GM10248 (cell line): ENCODE results near the gene TDO2.
"Not testable (repeated sequence)": the region's sequence is repeated elsewhere in the genome, so short reads cannot be mapped to it uniquely, and the experiment has no call there.

Experiments used
- CTCF ChIA-PET: fragments of 300-600 bp; sonication (Branson Sonifier 250); formaldehyde crosslinking; extraction: SDS; loops from one replicate; lab custom pipeline; 2021; ENCODE audit warnings: antibody characterized with exemption; lab: Yijun Ruan, JAX
- POLR2A ChIA-PET: fragments of 350-650 bp; sonication (Branson Sonifier 250); formaldehyde crosslinking; extraction: SDS; loops from one replicate; lab custom pipeline; 2020; ENCODE audit warnings: antibody characterized with exemption; lab: Yijun Ruan, JAX
- DNase-seq: peaks from one replicate; pipeline ENCODE4 v3.0.0; 2012; ENCODE audit errors: extremely low spot score
- TF ChIP-seq, protein P1 (sequence below): IDR thresholded peaks from 2 replicates; pipeline ENCODE4 v1.5.1; 2012; ENCODE audit warnings: mild to moderate bottlenecking, low read depth; ENCODE audit errors: extremely low read depth, missing control alignments, control extremely low read depth

The TDO2 gene

DNA sequence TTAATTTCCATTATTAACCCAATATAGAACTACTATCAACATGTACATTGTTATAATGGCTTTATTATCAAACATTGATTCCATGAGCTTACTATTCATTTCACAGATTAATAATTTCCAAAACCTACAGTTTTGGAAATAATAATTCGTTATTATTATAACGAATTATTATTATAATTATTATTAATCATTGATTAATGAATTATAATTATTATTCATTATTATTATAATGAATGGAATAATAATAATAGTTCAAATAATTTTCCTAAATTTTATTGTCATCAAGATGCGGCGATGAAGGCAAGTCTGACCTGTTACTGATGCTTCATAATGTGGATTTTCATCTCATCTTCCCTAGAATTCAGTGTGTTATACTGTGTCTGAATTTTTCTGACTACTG, 28.1 kb downstream of the TDO2 start:
- no peak for DNase-seq
- ChIA-PET CTCF (interaction anchor here (1.6 kb wide), 1 partner anchor 22 kb away, joined by 4 read pairs; the partner anchor contains the start of gene CTSO), POLR2A (no interaction called here)
- TF ChIP-seq, protein P1, sequence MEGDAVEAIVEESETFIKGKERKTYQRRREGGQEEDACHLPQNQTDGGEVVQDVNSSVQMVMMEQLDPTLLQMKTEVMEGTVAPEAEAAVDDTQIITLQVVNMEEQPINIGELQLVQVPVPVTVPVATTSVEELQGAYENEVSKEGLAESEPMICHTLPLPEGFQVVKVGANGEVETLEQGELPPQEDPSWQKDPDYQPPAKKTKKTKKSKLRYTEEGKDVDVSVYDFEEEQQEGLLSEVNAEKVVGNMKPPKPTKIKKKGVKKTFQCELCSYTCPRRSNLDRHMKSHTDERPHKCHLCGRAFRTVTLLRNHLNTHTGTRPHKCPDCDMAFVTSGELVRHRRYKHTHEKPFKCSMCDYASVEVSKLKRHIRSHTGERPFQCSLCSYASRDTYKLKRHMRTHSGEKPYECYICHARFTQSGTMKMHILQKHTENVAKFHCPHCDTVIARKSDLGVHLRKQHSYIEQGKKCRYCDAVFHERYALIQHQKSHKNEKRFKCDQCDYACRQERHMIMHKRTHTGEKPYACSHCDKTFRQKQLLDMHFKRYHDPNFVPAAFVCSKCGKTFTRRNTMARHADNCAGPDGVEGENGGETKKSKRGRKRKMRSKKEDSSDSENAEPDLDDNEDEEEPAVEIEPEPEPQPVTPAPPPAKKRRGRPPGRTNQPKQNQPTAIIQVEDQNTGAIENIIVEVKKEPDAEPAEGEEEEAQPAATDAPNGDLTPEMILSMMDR = no peak

DNA sequence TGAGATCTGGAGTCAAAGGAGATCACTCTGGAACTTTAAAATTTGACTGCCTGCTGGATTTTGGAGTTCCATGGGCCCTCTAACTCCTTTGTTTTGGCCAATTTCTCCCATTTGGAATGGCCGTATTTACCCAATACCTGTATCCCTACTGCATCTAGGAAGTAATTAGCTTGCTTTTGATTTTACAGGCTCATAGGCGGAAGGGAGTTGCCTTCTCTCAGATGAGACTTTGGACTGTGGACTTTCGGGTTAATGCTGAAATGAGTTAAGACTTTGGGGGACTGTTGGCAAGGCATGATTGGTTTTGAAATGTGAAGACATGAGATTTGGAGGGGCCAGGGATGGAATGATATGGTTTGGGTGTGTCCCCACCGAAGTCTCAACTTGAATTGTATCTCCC, 31.1 kb downstream of the TDO2 start:
- DNase-seq, POLR2A ChIA-PET, CTCF ChIA-PET: not testable (repeated sequence)

DNA sequence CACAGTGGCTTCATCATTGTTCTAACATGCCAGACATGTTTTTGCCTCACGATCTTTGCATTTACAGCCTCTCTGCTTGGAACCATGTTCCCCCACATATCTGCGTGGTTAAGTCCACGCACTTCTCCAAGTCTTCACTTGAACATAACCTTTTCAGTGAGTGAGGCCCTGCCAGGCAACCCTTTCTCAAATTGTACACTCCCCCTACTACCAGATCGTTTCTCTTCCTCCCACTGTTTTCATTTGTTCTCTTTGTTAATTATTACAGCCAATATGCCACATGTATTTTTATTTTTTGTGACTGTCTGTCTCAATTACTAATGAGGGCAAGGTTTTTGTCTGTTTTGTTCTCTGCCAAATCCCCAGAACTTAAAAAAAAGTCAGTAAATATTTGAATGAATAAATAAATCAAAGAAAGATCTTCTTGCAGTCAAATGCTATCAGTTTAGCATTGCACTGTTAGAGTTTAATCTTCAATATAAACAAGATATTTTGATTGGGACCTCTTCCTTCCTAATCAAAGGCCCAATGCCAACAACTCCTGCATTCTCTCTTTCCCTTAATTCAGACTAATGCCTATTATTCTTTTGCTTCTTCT, 32.0 kb downstream of the TDO2 start:
- DNase-seq = no peak
- TF ChIP-seq, protein P1 = no peak
- ChIA-PET POLR2A (no interaction called here), CTCF (no interaction called here)

DNA sequence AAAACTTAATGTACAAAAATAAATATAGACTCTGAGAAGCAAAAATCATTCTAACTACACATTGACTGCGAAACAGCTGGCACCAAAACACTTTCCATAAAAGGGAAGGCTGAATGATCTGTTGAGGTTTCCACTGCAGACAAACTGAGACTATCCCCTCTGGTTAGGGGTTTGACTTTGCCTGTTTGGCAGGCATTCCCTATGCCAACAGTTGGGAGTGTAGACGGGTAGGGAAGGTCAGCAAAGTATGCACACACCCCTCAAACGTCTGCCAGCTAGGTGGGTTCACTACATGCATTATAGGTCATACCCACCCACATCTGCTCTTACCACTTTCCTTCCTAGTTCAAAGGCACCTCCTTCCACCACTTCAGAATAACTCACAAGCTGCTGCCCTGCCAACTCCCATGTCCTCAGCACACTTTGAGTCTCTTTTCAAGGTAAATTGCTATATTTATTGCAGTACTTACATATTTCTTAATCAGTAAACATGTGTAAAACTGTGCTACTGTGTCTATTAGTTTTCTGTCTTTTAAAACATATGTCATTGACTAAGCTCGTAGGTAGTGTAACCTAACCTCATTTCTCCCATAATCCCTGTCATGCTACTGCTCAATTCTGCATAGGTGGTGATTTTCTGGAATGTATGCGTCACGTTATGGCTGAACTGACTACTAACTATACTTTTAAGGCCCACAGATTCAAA, 37.7 kb downstream of the TDO2 start:
- ChIA-PET POLR2A (no interaction called here), CTCF (interaction anchor here (1.3 to 1.4 kb wide), 3 partner anchors 11 to 131 kb away, joined by 3 to 8 read pairs (median 4); no protein-coding TSS in a partner anchor)
- DNase-seq = no peak
- TF ChIP-seq, protein P1 = no peak

DNA sequence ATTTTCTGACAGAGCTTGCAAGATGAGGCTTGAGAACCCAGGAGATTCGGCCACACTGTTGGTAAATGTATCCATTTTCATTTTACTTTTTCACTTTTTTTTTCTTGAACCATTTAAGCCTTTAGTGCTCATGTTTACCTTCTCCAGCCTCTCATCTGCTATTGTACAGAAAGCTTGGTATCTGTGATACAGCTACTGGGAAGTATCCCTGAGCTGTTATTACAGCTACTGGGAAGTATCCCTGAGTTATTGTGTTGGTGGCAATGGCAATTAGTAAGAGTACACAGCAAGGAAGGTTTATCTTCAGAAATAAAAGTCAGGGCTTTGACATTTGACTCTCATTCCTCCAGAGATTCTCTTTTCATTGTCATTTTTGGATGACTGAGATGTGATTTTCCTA, 38.3 kb downstream of the TDO2 start:
- POLR2A ChIA-PET = no interaction called here
- no peak for DNase-seq
- TF ChIP-seq, protein P1 = no peak
- CTCF ChIA-PET = interaction anchor here (1.3 to 1.4 kb wide), 2 partner anchors 11 to 131 kb away, joined by 4 to 8 read pairs; no protein-coding TSS in a partner anchor

DNA sequence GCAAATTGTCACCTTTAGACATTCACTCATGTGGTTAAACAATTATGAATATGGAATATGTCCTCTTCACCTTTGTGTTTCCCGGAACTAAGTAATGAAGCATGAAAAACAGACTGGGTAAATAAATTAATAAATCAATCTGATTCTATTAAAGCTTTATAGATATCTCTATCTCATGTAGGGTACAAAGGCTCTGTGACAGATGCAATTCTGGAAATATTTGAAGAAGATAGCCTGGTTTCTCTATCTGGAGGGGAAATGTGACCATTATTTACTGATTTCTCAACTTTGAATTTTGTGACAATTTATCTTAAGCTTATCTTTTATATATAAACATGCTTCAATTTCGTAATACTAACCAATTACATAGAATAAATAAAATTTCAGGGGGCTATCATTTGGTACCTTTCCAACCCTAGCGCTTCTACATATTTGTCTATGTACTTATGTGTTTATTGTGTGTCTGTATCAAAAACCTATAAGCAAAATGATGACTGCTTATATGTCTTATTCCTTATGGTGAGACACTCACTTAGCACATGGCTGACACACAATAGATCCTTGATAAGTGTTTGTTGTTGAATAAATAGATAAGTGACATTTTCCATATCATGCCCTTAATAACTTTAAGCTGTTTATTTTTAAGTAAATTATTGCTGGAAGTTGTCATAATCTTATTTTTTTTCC, 40.3 kb downstream of the TDO2 start:
- ChIA-PET POLR2A (no interaction called here), CTCF (interaction anchor here (1.2 to 2.5 kb wide), 2 partner anchors 9 to 13 kb away, joined by 3 to 18 read pairs; partner anchors contain the start of gene CTSO)
- TF ChIP-seq, protein P1 = no peak
- DNase-seq = no peak
